Glutamatergic neuron (in vitro differentiated cells): ENCODE measurements around the gene TBX10. TPM values are rescaled to one million over a fixed set of nuclear protein-coding genes. Genes with fewer than 3 reads are reported as not detected.
"Not testable (repeated sequence)": the region's sequence is repeated elsewhere in the genome, so short reads cannot be mapped to it uniquely, and the experiment has no call there.

Experiments used
- DNase-seq: peaks from one replicate; pipeline ENCODE4 v3.0.0; 2022
- H3K27ac Mint-ChIP-seq: one replicate; pipeline ENCODE4 v1.8.0; 2020; ENCODE audit warnings: mild to moderate bottlenecking, mixed read lengths, inconsistent platforms; ENCODE audit not compliant: unreplicated experiment
- H3K27me3 Mint-ChIP-seq: one replicate; pipeline ENCODE4 v1.8.0; 2020; ENCODE audit warnings: mild to moderate bottlenecking, moderate library complexity, mixed read lengths, inconsistent platforms; ENCODE audit not compliant: unreplicated experiment
- H3K36me3 Mint-ChIP-seq: one replicate; pipeline ENCODE4 v1.8.0; 2020; ENCODE audit warnings: mild to moderate bottlenecking, mixed read lengths, inconsistent platforms; ENCODE audit not compliant: unreplicated experiment
- H3K4me1 Mint-ChIP-seq: one replicate; pipeline ENCODE4 v1.8.0; 2020; ENCODE audit warnings: mild to moderate bottlenecking, low read depth, mixed read lengths, inconsistent platforms; ENCODE audit not compliant: unreplicated experiment
- H3K4me3 Mint-ChIP-seq: one replicate; pipeline ENCODE4 v1.8.0; 2020; ENCODE audit warnings: mild to moderate bottlenecking, mixed read lengths, inconsistent platforms; ENCODE audit not compliant: unreplicated experiment
- H3K9me3 Mint-ChIP-seq: one replicate; pipeline ENCODE4 v1.8.0; 2020; ENCODE audit warnings: mild to moderate bottlenecking, moderate library complexity, mixed read lengths, inconsistent platforms; ENCODE audit not compliant: unreplicated experiment
- CTCF ChIP-seq: fragments of 200-600 bp; sonication (generic); IDR thresholded peaks from one replicate; pipeline ENCODE4 v1.5.0; 2021; ENCODE audit not compliant: partially characterized antibody, unreplicated experiment
- total RNA-seq: library from RNA; stranded (reverse); fragmentation: NEBNext Ultra II Directional; extraction: Animal tissue kit (Norgen Biotek cat#: 25700); gene quantifications from one replicate; pipeline ENCODE4 v1.2.1, GENCODE V29; 2021; ENCODE audit not compliant: unreplicated experiment

Gene TBX10
- total RNA-seq, 1 donor from 2014 or later = not detected

GRCh38 chr11:67640021-67640757, 626 bp upstream of the TBX10 start:
- Mint-ChIP-seq H3K27ac (no peak overlapping the region), H3K4me1 (no peaks in the 10 kb centered on the region), H3K36me3 (no peaks in the 10 kb centered on the region), H3K4me3 (no peak overlapping the region), H3K9me3 (peaks cover 6% of the 10 kb centered on the region), H3K27me3 (peaks cover 5% of the 10 kb centered on the region)
- TF ChIP-seq CTCF = peak; percentile 70
- peak; percentile 79 for DNase-seq

GRCh38 chr11:67638535-67639437, 777 bp downstream of the TBX10 start:
- TF ChIP-seq CTCF = no peak
- Mint-ChIP-seq H3K27me3 (peaks cover 5% of the 10 kb centered on the region), H3K27ac (no peak overlapping the region), H3K4me3 (no peak overlapping the region), H3K9me3 (peaks cover 6% of the 10 kb centered on the region), H3K36me3 (no peaks in the 10 kb centered on the region), H3K4me1 (no peaks in the 10 kb centered on the region)
- no peak for DNase-seq

- H3K27me3 Mint-ChIP-seq, DNase-seq: not testable (repeated sequence)
Measured at GRCh38 chr11:67637441-67637840, 2.1 kb downstream of the TBX10 start.

GRCh38 chr11:67636962-67637361, 2.6 kb downstream of the TBX10 start:
- Mint-ChIP-seq H3K27ac (peak overlapping the region; percentile 8), H3K4me3 (no peak overlapping the region), H3K4me1 (no peaks in the 10 kb centered on the region), H3K36me3 (no peaks in the 10 kb centered on the region), H3K27me3 (peaks cover 5% of the 10 kb centered on the region), H3K9me3 (peaks cover 2% of the 10 kb centered on the region)
- TF ChIP-seq CTCF = no peak
- DNase-seq = no peak

More at GRCh38 chr11:67637441-67637840, 2.1 kb downstream of the TBX10 start:
- not testable (repeated sequence) for H3K4me1 Mint-ChIP-seq, H3K27ac Mint-ChIP-seq, H3K9me3 Mint-ChIP-seq, H3K4me3 Mint-ChIP-seq, H3K36me3 Mint-ChIP-seq

GRCh38 chr11:67635231-67635521, 4.4 kb downstream of the TBX10 start:
- H3K36me3 Mint-ChIP-seq = no peaks in the 10 kb centered on the region
- no peak for TF ChIP-seq CTCF
- no peaks in the 10 kb centered on the region for H3K4me1 Mint-ChIP-seq
- no peak for DNase-seq
- peaks cover 4% of the 10 kb centered on the region for H3K9me3 Mint-ChIP-seq
- H3K27me3 Mint-ChIP-seq = peaks cover 2% of the 10 kb centered on the region
- no peak overlapping the region for H3K4me3 Mint-ChIP-seq
- no peak overlapping the region for H3K27ac Mint-ChIP-seq
